DMS 273 treated with DMSO at 0.1 percent for 48 hours (cell line): Measurements from ENCODE around the gene APBA1.

Source experiments
- DNase-seq: peaks from one replicate; lab custom pipeline; 2025; lab: John Stamatoyannopoulos, UW

The APBA1 gene

DNA sequence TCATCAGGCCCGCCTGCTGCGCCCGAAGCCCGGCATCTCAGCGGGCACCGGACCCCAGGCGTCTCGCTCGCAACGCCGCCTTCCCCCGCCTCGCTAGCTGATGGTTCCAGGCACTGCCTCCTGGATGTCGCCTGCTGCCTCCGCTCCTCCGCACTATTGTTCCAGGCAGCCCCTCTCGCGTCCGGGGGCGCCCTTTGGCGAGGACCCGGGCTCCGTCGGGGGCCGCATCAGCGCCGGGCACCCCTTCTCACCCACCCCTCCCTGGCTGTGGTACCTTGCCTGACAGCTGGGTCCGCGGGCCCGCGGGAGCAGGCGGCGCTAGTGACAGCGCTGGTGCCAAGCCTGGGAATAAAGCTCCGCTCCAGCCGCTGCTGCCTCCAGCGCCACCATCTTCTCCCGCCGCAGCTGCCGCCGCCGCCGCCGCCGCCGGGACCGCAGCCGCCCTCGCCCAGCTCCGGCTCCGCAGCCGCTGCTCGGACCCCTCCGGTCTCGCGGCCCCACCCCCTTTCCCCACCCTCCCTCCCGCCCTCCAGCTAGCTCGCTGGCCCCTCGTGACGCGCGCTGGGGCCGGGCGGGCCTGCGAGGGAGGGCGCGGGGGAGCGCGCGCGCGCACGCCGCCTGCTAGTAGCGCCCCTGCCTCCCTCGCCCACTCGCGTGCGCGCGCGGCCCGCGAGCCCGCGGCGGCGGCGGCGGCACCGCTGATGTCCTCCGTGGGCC lies at the start of gene APBA1:
Gene APBA1, minus strand, starts transcription at position 493 of the 717 bp plus-strand sequence.
- DNase-seq: no peak

DNA sequence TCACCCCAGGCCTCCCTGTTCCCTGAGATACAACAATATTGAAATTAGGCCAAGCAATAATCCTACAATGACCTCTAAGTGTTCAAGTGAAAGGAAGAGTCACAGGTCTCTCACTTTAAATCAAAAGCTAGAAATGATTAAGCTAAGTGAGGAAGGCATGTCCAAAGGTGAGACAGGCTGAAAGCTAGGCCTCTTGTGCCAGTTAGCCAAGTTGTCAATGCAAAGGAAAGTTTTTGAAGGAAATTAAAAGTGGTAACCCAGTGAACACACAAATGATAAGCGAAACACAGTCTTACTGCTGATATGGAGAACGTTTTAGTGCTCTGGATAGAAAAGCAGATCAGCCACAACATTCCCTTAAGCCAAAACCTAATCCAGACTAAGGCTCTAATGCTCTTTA lies 47.8 kb upstream of the APBA1 start:
- no peak for DNase-seq

DNA sequence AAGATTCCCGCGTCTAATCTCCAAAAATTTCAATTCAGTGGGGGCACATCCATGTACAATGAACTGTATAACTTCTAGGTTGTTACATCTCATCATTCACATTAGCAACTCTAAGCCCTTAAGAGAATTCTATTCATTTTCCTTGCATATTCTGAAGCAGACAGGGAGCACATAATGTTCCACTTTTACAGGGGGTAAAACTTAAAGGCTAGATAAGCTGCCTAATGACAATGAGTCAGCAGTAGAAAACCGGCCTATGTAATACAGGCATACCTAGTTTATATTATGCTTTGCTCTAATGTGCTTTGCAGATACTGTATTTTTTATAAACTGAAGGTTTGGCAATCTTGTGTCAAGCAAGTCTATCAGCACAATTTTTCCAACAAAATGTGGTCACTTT lies 47.2 kb upstream of the APBA1 start:
- DNase-seq: no peak

DNA sequence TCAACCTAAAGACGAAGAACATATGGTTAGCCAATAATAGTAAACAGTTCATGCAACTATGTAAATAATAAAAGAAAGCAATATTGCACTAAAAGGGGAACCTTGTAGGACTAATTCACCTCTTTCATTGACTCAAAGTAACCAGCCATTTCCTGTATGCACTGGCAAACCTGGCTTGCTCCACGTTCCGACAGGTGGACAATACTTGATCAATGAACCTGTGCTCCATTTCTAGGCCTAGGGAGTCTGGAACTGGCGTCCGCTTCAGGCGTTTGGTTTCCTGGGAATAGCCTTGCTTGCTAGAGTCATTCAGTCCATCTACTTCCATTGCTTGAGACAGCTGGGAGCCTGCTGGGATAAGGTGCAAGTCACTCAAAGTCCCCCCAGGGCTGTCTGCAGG lies 46.0 kb upstream of the APBA1 start:
- DNase-seq: no peak

DNA sequence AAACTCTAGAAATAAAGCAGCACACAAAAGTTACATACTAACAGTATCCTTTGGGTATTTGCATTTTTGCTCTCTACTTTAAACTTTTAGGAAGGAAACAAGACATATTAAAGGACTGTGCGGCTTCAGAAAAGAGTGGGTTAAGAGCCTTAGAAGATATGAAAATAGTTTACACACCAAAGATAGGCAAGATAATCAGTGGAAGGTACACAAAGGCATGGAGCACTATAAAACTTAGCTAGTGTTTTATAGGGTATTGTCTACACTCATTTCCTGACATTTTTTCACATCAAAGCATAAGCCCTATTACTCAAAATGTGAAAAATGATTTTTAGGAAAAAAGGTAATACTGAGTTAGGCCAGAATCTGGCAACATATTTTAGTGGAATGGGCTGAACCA lies 43.7 kb upstream of the APBA1 start:
- DNase-seq: no peak

DNA sequence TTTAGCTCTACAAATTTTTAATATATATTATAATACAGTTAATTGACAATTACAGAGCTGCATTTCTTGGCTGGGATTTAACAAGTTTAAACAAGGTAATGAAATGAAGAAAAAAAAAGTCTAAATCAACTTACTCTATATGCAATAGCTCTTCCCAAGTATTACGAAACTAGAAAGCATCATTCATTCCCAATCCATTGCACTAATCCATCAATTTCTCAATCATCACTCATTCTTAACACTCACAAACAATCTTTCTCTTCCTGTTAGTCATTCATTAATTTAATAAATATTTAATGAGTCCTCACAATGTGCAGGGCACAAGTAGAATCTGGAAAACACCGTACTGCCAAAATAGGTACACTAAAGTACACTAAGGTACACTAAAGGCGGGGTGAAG lies 42.9 kb upstream of the APBA1 start:
- DNase-seq: no peak

DNA sequence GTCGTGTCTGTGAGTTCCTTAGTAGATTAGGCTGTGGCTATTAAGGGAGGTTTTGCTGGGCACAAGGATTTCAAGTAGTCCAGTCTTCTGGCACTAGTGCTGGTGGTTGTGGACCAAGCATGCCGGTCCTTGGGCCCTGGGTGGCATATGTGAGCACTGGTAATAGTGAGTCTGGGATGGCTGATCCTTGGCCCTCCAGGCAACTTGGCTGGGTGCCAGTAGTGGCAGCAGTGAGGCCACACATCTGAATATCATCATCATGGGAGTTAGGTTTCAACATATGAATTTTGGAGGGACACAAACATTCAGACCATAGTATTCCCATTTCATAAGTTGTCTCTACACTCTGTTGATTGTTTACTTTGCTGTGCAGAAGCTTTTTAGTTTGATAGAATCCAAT lies 25.3 kb upstream of the APBA1 start:
- DNase-seq: no peak

DNA sequence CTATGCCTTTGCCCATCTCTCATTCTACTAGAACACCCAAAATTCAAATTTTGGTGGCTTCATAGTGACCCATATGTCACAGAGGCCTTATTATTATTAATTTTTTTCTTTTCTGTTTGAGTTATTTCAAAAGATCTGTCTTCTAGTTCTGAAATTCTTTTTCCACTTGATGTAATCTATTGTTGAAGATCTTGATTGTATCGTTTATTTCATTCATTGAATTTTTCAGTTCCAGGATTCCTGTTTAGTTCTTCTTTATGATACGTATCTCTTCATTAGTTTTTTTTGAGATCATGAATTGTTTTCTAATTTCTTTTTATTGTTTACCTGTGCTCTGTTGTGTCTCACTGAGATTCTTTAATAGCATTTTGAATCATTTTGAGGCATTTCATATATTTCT lies 24.6 kb upstream of the APBA1 start:
- no peak for DNase-seq

DNA sequence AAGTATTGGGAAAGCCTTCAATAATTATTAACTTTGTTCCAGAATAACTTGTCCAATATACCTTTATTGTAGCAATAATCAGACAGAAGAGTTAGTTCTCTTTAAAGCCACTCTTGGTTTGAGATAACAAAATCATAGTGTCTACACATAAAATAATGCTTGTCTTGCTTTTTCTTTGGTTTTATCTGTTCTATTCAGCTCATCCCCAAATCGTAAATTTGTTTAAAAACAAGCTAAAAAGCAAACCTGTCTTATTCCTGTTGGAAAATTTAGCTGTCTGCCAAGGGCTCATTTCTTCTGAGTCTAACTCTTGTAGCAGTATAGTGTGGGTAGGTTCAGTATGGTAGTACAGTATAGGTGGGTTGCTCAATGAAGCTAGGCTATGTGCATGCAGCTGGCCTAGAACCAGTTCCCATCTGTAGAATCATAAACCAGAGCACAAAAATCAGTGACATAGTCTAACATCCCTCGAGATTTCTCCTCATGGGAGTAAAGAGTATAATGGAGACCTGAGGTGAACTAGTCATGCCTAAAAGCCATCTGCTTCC lies 17.9 kb upstream of the APBA1 start:
- DNase-seq: no peak

DNA sequence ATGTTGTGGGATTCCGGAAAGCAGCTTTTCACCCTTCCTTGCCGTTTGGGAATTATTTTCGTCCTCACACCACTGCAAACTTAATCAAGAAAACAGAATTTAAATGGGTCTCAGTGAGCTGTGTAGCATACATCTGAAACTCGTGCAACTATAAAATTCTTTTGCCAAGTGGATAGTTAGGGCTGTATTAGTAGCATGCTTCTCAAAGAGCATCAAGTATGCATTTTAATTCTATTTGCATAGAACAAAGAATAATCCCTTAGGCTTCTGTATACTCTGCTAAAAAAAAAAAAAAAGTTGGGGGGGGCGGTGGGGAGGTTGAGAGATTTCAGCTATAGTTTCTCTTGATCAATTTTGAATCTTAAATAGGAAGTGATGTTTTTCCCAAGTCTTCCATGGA lies 11.8 kb upstream of the APBA1 start:
- no peak for DNase-seq

DNA sequence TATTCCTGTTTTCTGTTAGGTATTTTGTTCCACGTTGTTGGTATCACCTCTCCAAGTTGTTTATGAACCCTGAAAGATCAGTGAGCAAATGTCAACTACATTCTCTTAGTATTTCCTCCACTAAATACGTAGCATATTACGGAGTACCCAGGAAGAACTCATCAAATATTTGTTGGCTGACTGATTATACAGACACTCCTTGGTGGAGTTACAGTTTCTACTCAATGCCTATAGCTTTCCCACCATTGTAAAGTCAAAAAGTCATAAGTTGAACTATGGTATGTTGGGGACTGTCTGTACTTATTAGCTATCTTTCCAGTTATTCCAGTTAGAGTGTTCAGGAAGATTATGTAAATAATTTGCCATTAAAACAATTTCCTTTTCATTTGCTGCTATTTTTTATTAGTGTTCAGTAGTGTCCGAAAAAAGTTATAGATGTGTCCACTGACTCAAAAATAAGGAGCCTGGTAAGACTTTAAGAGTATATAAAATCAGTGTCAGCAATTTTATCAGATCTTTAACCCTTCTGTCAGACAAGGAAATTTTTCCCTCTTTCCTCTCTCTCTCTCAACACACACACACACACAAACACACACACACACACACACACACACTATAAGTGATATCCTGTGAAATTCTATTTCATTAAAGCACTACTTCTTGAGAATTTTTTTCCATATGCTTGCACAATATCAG lies 6.8 kb upstream of the APBA1 start:
- no peak for DNase-seq

DNA sequence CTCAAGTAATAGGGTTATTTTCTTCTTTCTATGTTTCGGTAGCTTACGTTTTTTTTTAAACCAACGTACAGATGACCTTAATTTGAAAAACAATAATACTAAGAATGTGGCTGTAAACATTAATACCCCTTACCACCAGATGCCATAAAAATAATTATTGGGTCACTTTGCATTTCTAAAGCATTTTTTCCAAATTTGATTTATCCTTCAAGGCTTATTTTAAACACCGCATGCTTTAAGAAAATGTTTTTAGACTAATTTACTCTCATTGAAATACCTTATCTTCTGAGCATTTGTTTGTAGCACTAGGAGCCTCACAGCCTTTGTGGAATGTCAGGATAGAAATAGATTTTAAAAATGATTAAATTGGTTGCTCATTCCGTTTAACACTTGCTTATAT lies 5.8 kb upstream of the APBA1 start:
- no peak for DNase-seq

DNA sequence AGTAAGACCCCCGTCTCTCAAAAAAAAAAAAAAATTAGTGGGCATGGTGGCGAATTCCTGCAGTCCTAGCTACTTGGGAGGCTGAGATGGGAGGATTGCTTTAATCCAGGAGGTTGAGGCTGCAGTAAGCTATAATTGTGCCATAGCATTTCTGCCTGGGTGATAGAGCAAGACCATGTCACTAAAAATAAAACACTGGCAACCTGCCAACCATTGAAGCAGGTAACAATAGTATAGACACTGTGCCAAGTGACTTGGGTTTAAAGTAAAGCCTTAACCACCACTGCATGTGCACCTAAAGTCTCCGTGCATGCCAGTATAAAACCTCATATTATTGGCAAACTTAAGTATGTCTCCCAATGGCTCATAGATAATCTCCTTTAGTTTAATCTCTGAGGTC lies 3.4 kb upstream of the APBA1 start:
- no peak for DNase-seq

DNA sequence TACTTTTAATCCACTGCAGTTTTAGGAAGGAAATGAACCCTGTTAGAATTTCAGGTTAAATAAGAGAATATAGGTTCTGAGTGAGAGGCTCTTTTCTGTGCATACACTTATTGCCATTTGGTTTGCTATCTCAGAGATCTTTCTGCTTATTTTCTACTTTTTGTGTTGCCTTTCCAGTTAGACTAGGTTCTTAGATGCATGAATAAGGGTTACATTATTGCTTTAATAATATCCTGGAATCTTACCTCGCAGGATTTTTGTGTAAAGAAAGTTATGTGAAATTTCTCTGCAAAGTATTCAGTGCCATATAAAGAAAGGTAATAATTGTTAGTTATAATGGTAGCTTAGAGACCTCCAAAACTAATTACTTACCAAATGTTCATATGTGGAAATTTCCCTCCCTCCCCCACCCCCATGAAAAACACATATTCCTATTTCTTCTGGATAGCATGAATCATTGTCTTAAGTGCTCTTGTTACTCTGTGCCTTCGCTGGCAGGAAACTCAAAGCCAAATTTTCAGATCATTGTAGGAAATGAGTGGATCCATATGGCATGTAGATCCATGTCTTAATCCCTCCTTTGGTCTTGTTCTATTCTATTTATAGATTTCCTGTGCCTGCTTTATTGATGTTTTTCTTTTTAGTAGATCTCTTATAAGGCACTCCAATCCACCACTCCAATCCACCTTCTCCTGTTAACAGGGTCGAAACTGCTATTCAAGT lies 2.7 kb upstream of the APBA1 start:
- peak; percentile 14 for DNase-seq

DNA sequence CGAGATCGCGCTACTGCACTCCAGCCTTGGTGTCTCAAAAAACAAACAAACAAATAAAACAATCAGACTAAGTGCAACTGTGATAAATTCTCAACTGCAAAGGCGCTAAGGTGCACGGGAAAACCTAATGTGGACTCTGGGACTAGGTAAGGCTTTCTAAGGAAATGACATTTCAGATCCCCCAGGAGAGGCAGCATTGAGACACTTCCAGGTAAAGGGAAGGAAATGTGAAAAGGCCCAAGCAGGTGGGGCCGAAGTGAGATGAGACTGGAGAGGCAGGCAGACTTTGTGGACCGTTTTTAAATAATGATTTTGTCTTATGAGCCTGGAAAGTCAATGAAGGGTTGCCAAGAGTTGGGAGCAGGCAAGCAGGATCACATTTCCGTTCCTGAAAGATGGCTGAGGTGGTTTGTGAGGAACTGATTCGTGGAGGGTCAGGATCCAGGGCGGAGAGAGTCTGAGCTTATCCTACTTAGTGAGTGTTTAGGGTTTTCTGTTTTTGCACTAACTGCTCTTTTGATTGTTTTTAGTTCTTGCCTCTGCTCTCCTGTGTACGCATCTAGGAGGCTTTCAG lies 2.0 kb upstream of the APBA1 start:
- DNase-seq: no peak

DNA sequence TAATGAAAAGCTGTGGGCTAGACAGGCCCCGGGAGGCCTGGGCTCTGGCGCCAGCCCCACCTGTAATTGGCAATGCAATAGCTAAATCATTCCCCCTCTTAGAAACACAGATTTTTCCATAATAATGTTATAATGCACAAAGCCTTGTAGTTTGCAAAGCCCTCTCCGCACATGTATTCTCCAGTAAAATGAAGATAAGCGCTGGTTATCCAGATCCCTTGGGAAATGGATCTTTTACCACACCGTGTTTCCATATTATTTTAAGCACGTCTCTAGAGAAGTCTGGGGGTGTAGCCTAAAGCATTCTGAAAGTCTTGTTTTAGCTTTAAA lies 1.1 kb upstream of the APBA1 start:
- no peak for DNase-seq

DNA sequence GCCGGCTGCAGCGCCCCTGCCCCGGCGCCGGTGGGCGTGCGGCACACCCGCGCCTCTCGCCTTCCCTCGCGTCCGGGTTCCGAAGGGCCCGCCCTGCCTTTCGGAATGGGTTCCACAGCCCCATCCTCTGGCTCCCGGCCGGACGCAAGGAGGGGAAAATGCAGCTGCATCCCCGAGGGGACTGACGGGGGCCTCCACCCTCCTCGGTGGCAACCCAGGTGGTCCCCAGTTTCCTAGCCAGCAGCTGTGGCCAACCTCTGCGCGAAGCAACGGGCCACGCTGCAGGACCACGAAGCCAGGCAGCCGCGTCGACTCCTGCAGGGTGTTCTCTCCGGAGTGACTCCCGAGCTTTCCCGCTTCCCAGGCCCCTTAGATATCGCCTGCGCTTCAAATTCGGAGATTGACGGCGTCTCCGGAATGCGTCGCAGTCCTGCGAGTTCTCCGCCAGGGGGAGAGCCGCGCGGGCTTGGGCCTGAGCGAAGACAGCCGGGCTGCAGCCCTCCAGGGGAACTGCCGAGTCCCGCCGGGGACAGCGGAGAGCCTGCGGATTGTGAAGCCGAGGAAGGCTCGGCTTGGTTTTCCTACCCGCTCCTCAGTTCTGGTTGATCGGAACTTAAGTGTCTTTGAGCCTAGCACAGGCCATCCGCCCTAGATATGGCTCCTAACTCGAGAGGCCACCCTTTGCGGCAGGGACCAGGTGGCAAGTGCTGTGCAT lies 582 bp upstream of the APBA1 start:
- DNase-seq: peak; percentile 70

DNA sequence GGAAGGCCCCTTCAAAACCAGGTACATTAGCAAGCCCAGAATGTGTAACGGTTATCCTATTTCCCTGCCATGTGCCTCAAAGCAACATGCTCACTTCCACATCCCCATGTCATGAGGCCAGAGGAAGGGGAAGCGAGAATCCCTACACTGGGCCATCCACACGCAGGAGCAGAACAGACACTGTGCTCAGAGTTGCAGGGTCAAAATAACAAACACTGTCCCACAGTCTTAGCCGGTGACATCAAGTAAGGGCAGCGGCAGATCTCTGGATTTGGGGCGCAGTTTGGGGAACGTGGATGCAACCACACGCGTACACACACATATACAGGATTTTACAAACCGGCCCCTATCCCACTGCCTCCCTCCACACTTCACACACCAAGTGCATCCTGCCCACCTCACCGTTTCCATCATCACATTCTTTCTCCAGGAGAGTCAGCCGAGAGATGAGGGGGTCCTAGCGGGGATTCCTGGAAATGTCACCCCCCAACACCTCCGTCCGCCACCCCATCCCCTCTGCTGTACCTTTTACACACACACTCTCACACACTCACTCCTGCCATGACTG lies 776 bp downstream of the APBA1 start:
- no peak for DNase-seq

DNA sequence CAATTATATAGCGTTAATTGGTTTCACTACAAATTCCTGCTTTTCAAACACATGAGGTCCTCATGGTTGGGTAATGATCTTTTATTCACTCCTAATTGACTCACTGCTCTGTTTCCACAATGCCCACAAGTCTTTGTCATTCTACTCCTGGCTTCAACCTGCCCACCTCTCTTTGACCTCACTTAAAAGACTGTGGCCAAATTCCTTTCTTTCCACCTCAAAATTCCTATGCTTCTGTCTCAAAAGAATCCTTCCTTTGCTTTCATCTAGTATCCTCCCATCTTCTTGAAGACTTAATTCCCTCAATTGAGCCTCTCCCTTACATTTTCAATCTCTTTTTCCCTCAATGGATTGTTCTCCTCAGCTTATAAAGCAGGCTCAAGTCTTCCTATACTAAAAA lies 4.9 kb downstream of the APBA1 start:
- no peak for DNase-seq

DNA sequence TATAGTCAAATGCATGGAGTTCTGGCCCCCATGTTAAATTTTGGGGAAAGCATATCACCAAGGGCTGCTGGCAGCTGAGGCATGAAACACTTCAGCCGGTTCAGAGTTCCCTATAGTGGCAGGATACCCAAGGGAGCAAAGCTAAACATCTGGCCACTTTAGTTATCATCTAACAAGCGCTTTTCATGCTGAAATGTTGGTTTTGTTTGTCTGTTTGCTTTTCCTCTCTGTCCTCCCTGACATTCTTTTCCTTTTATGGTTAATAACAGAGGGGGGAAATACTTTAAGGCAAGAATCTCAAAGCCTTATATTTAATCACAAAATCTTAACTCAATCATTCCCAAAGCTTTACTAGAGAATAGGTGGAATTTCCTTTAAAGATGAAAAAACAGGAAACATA lies 11.9 kb downstream of the APBA1 start:
- no peak for DNase-seq

DNA sequence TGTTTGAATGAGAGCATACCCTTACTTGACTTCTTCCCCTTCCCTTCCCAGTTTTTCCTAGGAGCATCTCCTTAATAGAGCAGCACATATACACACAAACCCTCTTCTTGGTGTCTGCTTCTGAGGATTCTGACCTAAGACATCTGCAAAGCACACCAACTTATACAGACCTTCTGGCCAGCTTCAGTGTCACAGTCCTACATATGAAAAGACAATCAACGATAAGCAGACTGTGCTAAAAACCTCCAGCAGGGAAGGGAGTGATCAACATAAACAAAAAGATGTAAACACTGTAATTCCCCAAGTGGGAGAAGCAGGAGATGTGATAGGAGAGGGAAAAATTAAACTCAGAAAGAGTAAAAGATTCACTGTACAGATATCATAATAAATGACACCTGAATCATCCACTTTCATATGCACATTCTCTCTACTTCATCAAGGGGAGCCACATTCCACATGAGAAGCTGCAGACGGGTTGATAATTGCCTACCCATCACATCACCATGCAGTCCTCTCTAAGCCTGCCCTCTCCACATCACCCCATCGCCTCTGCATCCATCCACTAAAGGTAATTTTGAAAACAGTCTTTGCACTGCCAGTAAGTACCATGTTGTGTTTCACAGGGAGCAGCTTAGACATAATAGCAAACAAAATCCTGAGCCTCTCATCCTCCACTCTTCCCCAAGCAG lies 13.0 kb downstream of the APBA1 start:
- DNase-seq: no peak
